Transverse colon (tissue), 4 donors: ENCODE results near the gene DUSP21. TPM values are rescaled to one million over a fixed set of nuclear protein-coding genes. Genes with fewer than 3 reads are reported as not detected.
"Not testable (repeated sequence)": the region's sequence is repeated elsewhere in the genome, so short reads cannot be mapped to it uniquely, and the experiment has no call there.

ENCODE experiments used
- DNase-seq: peaks from one replicate; pipeline ENCODE4 v3.0.0-alpha.2; 2019
- H3K27ac ChIP-seq, 4 donors: fragments of 200-600 bp; sonication (generic); 2 replicates each; pipeline ENCODE4 v1.5.1; 2016 to 2018; ENCODE audit warnings: inconsistent platforms in 4 of 4
- H3K27me3 ChIP-seq: fragments of 200-600 bp; sonication (generic); 2 replicates; pipeline ENCODE4 v1.5.1; 2017; ENCODE audit warnings: inconsistent platforms
- H3K36me3 ChIP-seq, 4 donors: fragments of 200-600 bp; sonication (generic); 2 replicates each; pipeline ENCODE4 v1.5.1; 2017 to 2019; ENCODE audit warnings: inconsistent platforms in 4 of 4
- H3K4me1 ChIP-seq, 4 donors: fragments of 200-600 bp; sonication (generic); 2 replicates each; pipeline ENCODE4 v1.5.1; 2017 to 2020; ENCODE audit warnings: inconsistent platforms in 4 of 4
- H3K4me3 ChIP-seq, 4 donors: fragments of 200-600 bp; sonication (generic); 1 replicate in 1 of 4; 2 replicates in 3 of 4; pipeline versions ENCODE4 v1.5.1 to v1.6.1; 2017 to 2019; ENCODE audit warnings: inconsistent platforms in 4 of 4
- H3K9me3 ChIP-seq, 2 donors: fragments of 200-600 bp; sonication (generic); 2 replicates each; pipeline ENCODE4 v1.5.1; 2017 to 2019; ENCODE audit warnings: inconsistent platforms in 2 of 2
- CTCF ChIP-seq, 5 experiments: fragments of 200-600 bp in 3 of 5; fragments of 450-650 bp in 2 of 5; sonication (generic) in 3 of 5; IDR thresholded peaks; 1 replicate in 2 of 5; 2 replicates in 3 of 5; pipeline ENCODE4 v1.5.1; 2016 to 2017; ENCODE audit warnings: antibody characterized with exemption in 5 of 5, inconsistent platforms in 3 of 5, mild to moderate bottlenecking in 2 of 5, moderate library complexity in 1 of 5
- EP300 ChIP-seq: sonication (generic); formaldehyde crosslinking; IDR thresholded peaks from one replicate; pipeline ENCODE4 v1.6.1; 2017; ENCODE audit warnings: antibody characterized with exemption, low read depth
- POLR2A ChIP-seq: fragments of 450-650 bp; IDR thresholded peaks from one replicate; pipeline ENCODE4 v1.6.1; 2016; ENCODE audit warnings: antibody characterized with exemption, mild to moderate bottlenecking, moderate library complexity
- POLR2AphosphoS5 ChIP-seq, 3 donors: sonication (generic); formaldehyde crosslinking; IDR thresholded peaks; one replicate each; pipeline ENCODE4 v1.6.1; 2016; ENCODE audit warnings: antibody characterized with exemption in 3 of 3
- WGBS, 2 donors: methylation state at CpG; one replicate each; pipeline ENCODE4 v1.1.5; 2018; ENCODE audit warnings: low coverage in 1 of 2; 5-methylcytosine and 5-hydroxymethylcytosine counted together
- in situ Hi-C, 4 donors: fragments of 200-750 bp; cut with MboI; loops; one replicate each; pipeline versions ENCODE4 v1.15.0 to v1.15.1; 2017; ENCODE audit warnings: low sequenced_read_pairs in 3 of 4, low pct_ligation_motif_present in 1 of 4, low pct_unique_long_range_greater_than_20kb in 1 of 4
- intact Hi-C: fragments of 100-400 bp; cut with DNase I; formaldehyde crosslinking; loops from one replicate; pipeline ENCODE4 v1.15.1; 2023; ENCODE audit warnings: low total_unique reads
- total RNA-seq, 4 donors: library from RNA; depleted of rRNA; stranded (reverse); fragments of >200 nt; gene quantifications; one replicate each; pipeline ENCODE4 v1.1.0, GENCODE V29; 2016

DUSP21 gene
- total RNA-seq, 4 donors from 2014 or later = not detected

DNA sequence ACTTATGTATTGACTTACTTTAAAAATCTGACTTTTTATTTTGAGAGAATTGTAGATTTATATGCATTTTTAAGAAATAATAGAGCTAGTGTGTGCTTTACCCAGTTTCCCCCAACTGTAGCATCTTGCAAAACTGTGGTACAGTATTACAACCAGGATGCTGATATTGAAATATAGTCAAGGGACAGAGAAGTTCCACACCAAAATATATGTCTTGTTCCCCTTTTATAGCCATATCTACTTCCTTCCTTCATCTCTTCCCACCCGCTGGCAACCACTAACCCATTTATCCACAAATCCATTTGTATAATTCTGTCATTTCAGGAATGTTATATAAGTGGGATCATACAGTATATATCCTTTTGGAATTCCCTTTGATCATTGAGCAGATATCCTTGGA lies 46.0 kb downstream of the DUSP21 start:
- H3K9me3 ChIP-seq = no peaks in the 10 kb centered on the region
- H3K4me3 ChIP-seq = no peak overlapping the region
- intact Hi-C loops = no loop called here
- peaks cover 0 to 4% (median 0%) of the 10 kb centered on the region in 4 donors for H3K4me1 ChIP-seq
- WGBS, 2 donors = 77 to 100% methylated on average over 1 of the region's 1 CpG
- TF ChIP-seq EP300 (no peak), POLR2AphosphoS5 (IDR thresholded peaks at IDR 0.05) (no peak), CTCF (IDR thresholded peaks at IDR 0.05) (no peak)
- no peaks in the 10 kb centered on the region for H3K36me3 ChIP-seq
- in situ Hi-C loops = loop anchor here in 2 of 4 donors (25.0 kb wide), 1 partner anchor 172 kb away; no protein-coding TSS in a partner anchor
- no peak overlapping the region for H3K27ac ChIP-seq
- no peaks in the 10 kb centered on the region for H3K27me3 ChIP-seq
- DNase-seq = no peak

DNA sequence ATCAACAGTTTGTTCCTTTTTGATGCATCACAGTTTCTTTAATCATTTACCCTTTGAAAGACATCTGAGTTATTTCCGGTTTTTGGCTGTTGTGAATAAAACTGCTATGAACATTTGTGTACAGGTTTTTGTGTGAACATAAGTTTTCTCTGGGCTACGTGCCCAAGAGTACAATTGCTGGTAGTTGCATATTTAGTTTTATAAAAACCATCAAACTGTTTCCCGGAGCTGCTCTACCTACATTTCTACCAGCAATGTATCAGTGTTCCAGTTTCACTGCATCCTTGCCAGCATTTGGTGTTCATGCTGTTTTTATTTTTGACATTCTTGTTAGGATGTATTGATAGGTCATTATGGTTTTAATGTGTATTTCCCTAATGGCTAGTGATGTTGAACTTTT lies 46.4 kb downstream of the DUSP21 start:
- Histone ChIP-seq H3K27me3 (no peaks in the 10 kb centered on the region), H3K4me1 (peaks cover 0 to 4% (median 0%) of the 10 kb centered on the region in 4 donors), H3K4me3 (no peak overlapping the region), H3K9me3 (no peaks in the 10 kb centered on the region), H3K36me3 (no peaks in the 10 kb centered on the region), H3K27ac (no peak overlapping the region)
- intact Hi-C loops (no loop called here), in situ Hi-C loops (loop anchor here in 2 of 4 donors (25.0 kb wide), 1 partner anchor 172 kb away; no protein-coding TSS in a partner anchor)
- no peak for DNase-seq
- no peak for TF ChIP-seq CTCF (IDR thresholded peaks at IDR 0.05)
- TF ChIP-seq POLR2A = no peak
- no peak for TF ChIP-seq POLR2AphosphoS5 (IDR thresholded peaks at IDR 0.05)
- TF ChIP-seq EP300 = no peak
- 58% methylated on average over 3 of the region's 3 CpGs; no CpG with 5 or more reads in 1 of the 2 donors for WGBS, 2 donors

- H3K4me3 ChIP-seq, DNase-seq, H3K27ac ChIP-seq, H3K36me3 ChIP-seq, H3K4me1 ChIP-seq, intact Hi-C loops, H3K9me3 ChIP-seq, H3K27me3 ChIP-seq: not testable (repeated sequence)
- 96 to 100% methylated on average over 1 to 10 of the region's 10 CpGs for WGBS, 2 donors
- in situ Hi-C loops = loop anchor here in 2 of 4 donors (25.0 kb wide), 1 partner anchor 172 kb away; no protein-coding TSS in a partner anchor
Observed at GRCh38 chrX:44890687-44891086, 46.9 kb downstream of the DUSP21 start.

GRCh38 chrX:44891642-44892041 lies 47.8 kb downstream of the DUSP21 start:
- TF ChIP-seq POLR2AphosphoS5 (IDR thresholded peaks at IDR 0.05) = no peak
- no peak for TF ChIP-seq POLR2A
- no peak for TF ChIP-seq EP300
- TF ChIP-seq CTCF (IDR thresholded peaks at IDR 0.05) = no peak
- peaks cover 0 to 4% (median 0%) of the 10 kb centered on the region in 4 donors for H3K4me1 ChIP-seq
- H3K36me3 ChIP-seq = no peaks in the 10 kb centered on the region
- H3K4me3 ChIP-seq = no peak overlapping the region
- intact Hi-C loops = no loop called here
- WGBS, 2 donors = 63 to 89% methylated on average over 1 to 6 of the region's 6 CpGs
- in situ Hi-C loops = loop anchor here in 2 of 4 donors (25.0 kb wide), 1 partner anchor 171 kb away; no protein-coding TSS in a partner anchor
- no peaks in the 10 kb centered on the region for H3K9me3 ChIP-seq
- no peaks in the 10 kb centered on the region for H3K27me3 ChIP-seq
- no peak overlapping the region for H3K27ac ChIP-seq
- no peak for DNase-seq

Other genes with a start within 250 kb of the DUSP21 start
- 100 to 1,000 TPM in 2 of 4 donors, 10 to 100 TPM in 2; 42.5 to 163 (median 91.8) TPM for gene KDM6A, start 29.2 kb downstream of the DUSP21 start, total RNA-seq